OCI-LY3 (cell line): Measurements from ENCODE around the gene ATP10A.

ENCODE experiments used
- EZH2phosphoT487 ChIP-seq: fragments of 200-600 bp; shearing (Covaris generic); IDR thresholded peaks from 2 replicates; pipeline ENCODE4 v1.6.1; 2018; ENCODE audit warnings: antibody characterized with exemption, mixed run types, low read depth
- TF ChIP-seq, protein P1 (sequence below): fragments of 200-600, 300-600 bp; sonication (generic); IDR thresholded peaks from 2 replicates; pipeline ENCODE4 v1.5.1; 2014; ENCODE audit warnings: antibody characterized with exemption, low read length, low read depth

DNA sequence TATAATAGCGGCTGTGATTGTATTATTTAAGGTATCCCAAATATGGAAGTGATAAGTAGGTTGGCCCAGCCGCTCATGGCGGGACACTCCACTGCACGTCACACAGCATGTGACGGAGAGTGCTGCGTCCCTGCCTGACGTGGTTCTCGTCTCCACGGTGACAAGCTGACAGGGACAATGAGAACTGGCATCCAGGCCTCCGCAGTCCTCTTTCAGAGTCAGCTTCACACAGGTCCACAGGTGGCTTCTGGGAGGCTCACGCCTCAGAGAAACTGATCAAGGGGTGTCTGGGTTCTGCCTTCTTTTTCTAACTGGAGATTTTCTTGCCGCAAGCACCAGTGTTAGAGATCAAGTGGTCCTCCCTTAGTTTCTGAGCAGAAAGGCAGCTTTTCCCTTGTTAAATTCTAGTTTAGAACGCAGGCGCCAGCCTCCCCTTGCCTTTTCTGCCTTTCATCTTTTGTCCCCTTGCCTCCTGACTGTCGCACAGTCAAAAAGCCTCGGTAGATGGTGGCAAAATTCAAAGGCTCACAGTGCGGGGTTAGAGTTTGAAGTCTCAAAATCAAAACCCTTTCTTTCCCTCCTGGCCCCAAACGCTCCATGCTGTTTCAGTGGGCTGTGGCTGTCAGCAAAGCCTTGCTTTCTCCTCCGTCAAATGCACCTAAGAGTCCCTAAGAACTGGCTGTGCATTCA, 120.9 kb downstream of the ATP10A start:
- TF ChIP-seq, protein P1, sequence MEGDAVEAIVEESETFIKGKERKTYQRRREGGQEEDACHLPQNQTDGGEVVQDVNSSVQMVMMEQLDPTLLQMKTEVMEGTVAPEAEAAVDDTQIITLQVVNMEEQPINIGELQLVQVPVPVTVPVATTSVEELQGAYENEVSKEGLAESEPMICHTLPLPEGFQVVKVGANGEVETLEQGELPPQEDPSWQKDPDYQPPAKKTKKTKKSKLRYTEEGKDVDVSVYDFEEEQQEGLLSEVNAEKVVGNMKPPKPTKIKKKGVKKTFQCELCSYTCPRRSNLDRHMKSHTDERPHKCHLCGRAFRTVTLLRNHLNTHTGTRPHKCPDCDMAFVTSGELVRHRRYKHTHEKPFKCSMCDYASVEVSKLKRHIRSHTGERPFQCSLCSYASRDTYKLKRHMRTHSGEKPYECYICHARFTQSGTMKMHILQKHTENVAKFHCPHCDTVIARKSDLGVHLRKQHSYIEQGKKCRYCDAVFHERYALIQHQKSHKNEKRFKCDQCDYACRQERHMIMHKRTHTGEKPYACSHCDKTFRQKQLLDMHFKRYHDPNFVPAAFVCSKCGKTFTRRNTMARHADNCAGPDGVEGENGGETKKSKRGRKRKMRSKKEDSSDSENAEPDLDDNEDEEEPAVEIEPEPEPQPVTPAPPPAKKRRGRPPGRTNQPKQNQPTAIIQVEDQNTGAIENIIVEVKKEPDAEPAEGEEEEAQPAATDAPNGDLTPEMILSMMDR = no peak
- no peak for TF ChIP-seq EZH2phosphoT487
